Neural cell (in vitro differentiated cells): ENCODE data around the gene ABCE1. TPM values are rescaled to one million over a fixed set of nuclear protein-coding genes. Genes with fewer than 3 reads are reported as not detected.
A peak's percentile ranks its signal among the peaks of the same experiment; 100 is the strongest.

Experiments used
- H2AFZ ChIP-seq: fragments of 200-600, 300-800 bp; sonication (generic), shearing (Covaris generic); 2 replicates; pipeline ENCODE4 v1.6.0; 2014; ENCODE audit warnings: low read depth, mild to moderate bottlenecking, antibody characterized with exemption, low read length, moderate library complexity
- H3F3A ChIP-seq: fragments of 200-600 bp; shearing (Covaris generic); 2 replicates; pipeline ENCODE4 v1.6.1; 2016; ENCODE audit warnings: mild to moderate bottlenecking, moderate library complexity, mixed read lengths, antibody characterized with exemption, low read length; ENCODE audit not compliant: insufficient read depth, poor library complexity, severe bottlenecking
- H3K27ac ChIP-seq: fragments of 200-600, 300-800 bp; sonication (generic), shearing (Covaris generic); 2 replicates; pipeline ENCODE4 v1.5.1; 2014; ENCODE audit warnings: mild to moderate bottlenecking, low read length, moderate library complexity
- H3K27me3 ChIP-seq: fragments of 300-800, 200-600 bp; sonication (generic), shearing (Covaris generic); 2 replicates; pipeline ENCODE4 v1.6.0; 2014; ENCODE audit warnings: mild to moderate bottlenecking, low read depth, low read length, moderate library complexity; ENCODE audit not compliant: insufficient read depth
- H3K36me3 ChIP-seq: fragments of 300-800, 200-600 bp; sonication (generic), shearing (Covaris generic); 2 replicates; pipeline ENCODE4 v1.5.1; 2014; ENCODE audit warnings: mild to moderate bottlenecking, antibody characterized with exemption, low read length, moderate library complexity; ENCODE audit not compliant: insufficient read depth
- H3K4me2 ChIP-seq: fragments of 300-800, 200-600 bp; sonication (generic), shearing (Covaris generic); 2 replicates; pipeline ENCODE4 v1.6.0; 2014; ENCODE audit warnings: mild to moderate bottlenecking, low read length
- H3K4me3 ChIP-seq: fragments of 300-800, 200-600 bp; sonication (generic), shearing (Covaris generic); 2 replicates; pipeline ENCODE4 v1.5.1; 2014; ENCODE audit warnings: mild to moderate bottlenecking, low read length, moderate library complexity
- H3K79me2 ChIP-seq: fragments of 200-600 bp; shearing (Covaris generic); replicated peaks from 2 replicates; pipeline ENCODE4 v1.6.0; 2014; ENCODE audit warnings: mild to moderate bottlenecking, low read length, moderate library complexity; ENCODE audit not compliant: insufficient read depth
- H3K9ac ChIP-seq: fragments of 300-800, 200-600 bp; sonication (generic), shearing (Covaris generic); 2 replicates; pipeline ENCODE4 v1.6.1; 2016; ENCODE audit warnings: mild to moderate bottlenecking, low read length, mixed read lengths
- H3K9me2 ChIP-seq: fragments of 200-600 bp; shearing (Covaris generic); 2 replicates; pipeline ENCODE4 v1.6.1; 2016; ENCODE audit warnings: mild to moderate bottlenecking, low read length, mixed read lengths; ENCODE audit not compliant: insufficient read depth
- H3K9me3 ChIP-seq: fragments of 200-600, 300-800 bp; sonication (generic), shearing (Covaris generic); 2 replicates; pipeline ENCODE4 v1.6.1; 2016; ENCODE audit warnings: mild to moderate bottlenecking, mixed run types, low read length, moderate library complexity, mixed read lengths
- H4K20me1 ChIP-seq: fragments of 200-600 bp; shearing (Covaris generic); 2 replicates; pipeline ENCODE4 v1.6.1; 2016; ENCODE audit warnings: mild to moderate bottlenecking, mixed run types; ENCODE audit not compliant: insufficient read depth
- EP300 ChIP-seq: fragments of 450-650 bp; conservative IDR thresholded peaks from 2 replicates; pipeline ENCODE4 v1.6.1; 2014; ENCODE audit warnings: antibody characterized with exemption, mild to moderate bottlenecking, moderate library complexity; ENCODE audit not compliant: poor library complexity, severe bottlenecking
- EZH2 ChIP-seq: fragments of 200-600, 300-800 bp; shearing (Covaris generic), sonication (generic); IDR thresholded peaks from 2 replicates; pipeline ENCODE4 v1.6.1; 2014; ENCODE audit warnings: antibody characterized with exemption, low read length, borderline replicate concordance, mild to moderate bottlenecking; ENCODE audit not compliant: insufficient read depth, poor library complexity, severe bottlenecking
- MXI1 ChIP-seq: fragments of 450-650 bp; conservative IDR thresholded peaks from 2 replicates; pipeline ENCODE4 v1.6.1; 2014; ENCODE audit warnings: antibody characterized with exemption, mild to moderate bottlenecking; ENCODE audit not compliant: poor library complexity, severe bottlenecking
- POLR2AphosphoS5 ChIP-seq: IDR thresholded peaks from 2 replicates; pipeline ENCODE4 v1.6.1; 2012
- RAD21 ChIP-seq: fragments of 450-650 bp; conservative IDR thresholded peaks from 2 replicates; pipeline ENCODE4 v1.6.1; 2014; ENCODE audit warnings: antibody characterized with exemption, mild to moderate bottlenecking, moderate library complexity
- REST ChIP-seq: IDR thresholded peaks from 2 replicates; pipeline ENCODE4 v1.6.1; 2012; ENCODE audit warnings: borderline replicate concordance
- SMC3 ChIP-seq: fragments of 450-650 bp; conservative IDR thresholded peaks from 2 replicates; pipeline ENCODE4 v1.6.1; 2014; ENCODE audit warnings: antibody characterized with exemption, mild to moderate bottlenecking, moderate library complexity; ENCODE audit not compliant: poor library complexity
- TAF1 ChIP-seq: IDR thresholded peaks from 2 replicates; pipeline ENCODE4 v1.6.1; 2012; ENCODE audit warnings: low read depth
- polyA plus RNA-seq: library from polyadenylated mRNA; depleted of rRNA; stranded (reverse); fragments of >200 nt; gene quantifications from 2 replicates; pipeline ENCODE4 v1.2.3, GENCODE V29; 2014
- TF ChIP-seq, protein P1 (sequence below): fragments of 450-650 bp; IDR thresholded peaks from 2 replicates; pipeline ENCODE4 v1.5.1; 2014; ENCODE audit warnings: antibody characterized with exemption, mild to moderate bottlenecking, moderate library complexity; ENCODE audit not compliant: poor library complexity, severe bottlenecking

ABCE1 gene
- polyA plus RNA-seq, 1 donor from 2014 or later: 96.9 TPM

GRCh38 chr4:145101091-145101490 lies 3.0 kb downstream of the ABCE1 start:
- no peaks in the 10 kb centered on the region for H3K9me3 ChIP-seq
- H3K4me3 ChIP-seq: peak overlapping the region; percentile 27
- H3K79me2 ChIP-seq: peaks cover 66% of the 10 kb centered on the region
- no peak overlapping the region for H3K27ac ChIP-seq
- no peak overlapping the region for H3K9ac ChIP-seq
- TF ChIP-seq RAD21 (no peak), SMC3 (no peak), EP300 (no peak), TAF1 (no peak), POLR2AphosphoS5 (no peak), EZH2 (no peak), REST (no peak), MXI1 (no peak)
- TF ChIP-seq, protein P1, sequence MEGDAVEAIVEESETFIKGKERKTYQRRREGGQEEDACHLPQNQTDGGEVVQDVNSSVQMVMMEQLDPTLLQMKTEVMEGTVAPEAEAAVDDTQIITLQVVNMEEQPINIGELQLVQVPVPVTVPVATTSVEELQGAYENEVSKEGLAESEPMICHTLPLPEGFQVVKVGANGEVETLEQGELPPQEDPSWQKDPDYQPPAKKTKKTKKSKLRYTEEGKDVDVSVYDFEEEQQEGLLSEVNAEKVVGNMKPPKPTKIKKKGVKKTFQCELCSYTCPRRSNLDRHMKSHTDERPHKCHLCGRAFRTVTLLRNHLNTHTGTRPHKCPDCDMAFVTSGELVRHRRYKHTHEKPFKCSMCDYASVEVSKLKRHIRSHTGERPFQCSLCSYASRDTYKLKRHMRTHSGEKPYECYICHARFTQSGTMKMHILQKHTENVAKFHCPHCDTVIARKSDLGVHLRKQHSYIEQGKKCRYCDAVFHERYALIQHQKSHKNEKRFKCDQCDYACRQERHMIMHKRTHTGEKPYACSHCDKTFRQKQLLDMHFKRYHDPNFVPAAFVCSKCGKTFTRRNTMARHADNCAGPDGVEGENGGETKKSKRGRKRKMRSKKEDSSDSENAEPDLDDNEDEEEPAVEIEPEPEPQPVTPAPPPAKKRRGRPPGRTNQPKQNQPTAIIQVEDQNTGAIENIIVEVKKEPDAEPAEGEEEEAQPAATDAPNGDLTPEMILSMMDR: no peak
- no peak overlapping the region for H2AFZ ChIP-seq
- peaks cover 6% of the 10 kb centered on the region for H3F3A ChIP-seq
- H3K4me2 ChIP-seq: no peak overlapping the region
- H3K27me3 ChIP-seq: no peaks in the 10 kb centered on the region
- no peaks in the 10 kb centered on the region for H3K36me3 ChIP-seq
- H4K20me1 ChIP-seq: no peaks in the 10 kb centered on the region
- H3K9me2 ChIP-seq: no peaks in the 10 kb centered on the region

- Histone ChIP-seq H4K20me1 (no peaks in the 10 kb centered on the region), H3K4me2 (no peak overlapping the region), H3K4me3 (no peak overlapping the region)
These were observed 4.5 kb downstream of the ABCE1 start for GRCh38 chr4:145102619-145103018.

More at GRCh38 chr4:145102619-145103018, 4.5 kb downstream of the ABCE1 start:
- Histone ChIP-seq H3K27ac (no peak overlapping the region), H3K27me3 (no peaks in the 10 kb centered on the region), H3K36me3 (no peaks in the 10 kb centered on the region), H3K9me3 (no peaks in the 10 kb centered on the region), H2AFZ (no peak overlapping the region), H3F3A (peaks cover 3% of the 10 kb centered on the region), H3K9ac (no peak overlapping the region), H3K9me2 (no peaks in the 10 kb centered on the region), H3K79me2 (peaks cover 51% of the 10 kb centered on the region)
- TF ChIP-seq, protein P1: no peak
- TF ChIP-seq EZH2: no peak
- no peak for TF ChIP-seq REST
